OCI-LY7 (cell line): ENCODE results near the gene ERGIC1.

Experiments used
- EZH2phosphoT487 ChIP-seq: fragments of 200-600 bp; sonication (generic); IDR thresholded peaks from 2 replicates; pipeline ENCODE4 v1.6.1; 2018; ENCODE audit warnings: low read depth, borderline replicate concordance, mild to moderate bottlenecking, mixed run types, antibody characterized with exemption, low read length, moderate library complexity, mixed read lengths
- TF ChIP-seq, protein P1 (sequence below): fragments of 200-600 bp; sonication (generic); conservative IDR thresholded peaks from 2 replicates; pipeline ENCODE4 v1.5.1; 2014; ENCODE audit warnings: mild to moderate bottlenecking, antibody characterized with exemption, low read length, moderate library complexity, mixed read lengths

DNA sequence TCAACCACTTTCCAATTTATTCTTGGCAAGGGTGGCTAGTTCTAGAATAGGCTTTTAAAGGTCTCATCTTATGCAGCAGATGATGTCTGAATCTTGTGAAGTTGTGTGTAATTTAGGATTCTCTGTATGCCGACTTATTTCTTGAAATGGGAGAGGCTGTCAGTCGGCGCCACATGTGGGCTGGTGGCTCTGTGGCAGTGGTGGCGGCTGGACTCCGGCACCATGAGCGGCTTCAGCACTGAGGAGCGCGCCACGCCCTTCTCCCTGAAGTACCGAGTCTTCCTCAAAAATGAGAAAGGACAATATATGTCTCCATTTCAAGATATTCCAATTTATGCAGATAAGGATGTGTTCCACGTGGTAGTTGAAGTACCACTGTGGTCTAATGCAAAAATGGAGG lies 141.2 kb downstream of the ERGIC1 start:
- TF ChIP-seq, protein P1, sequence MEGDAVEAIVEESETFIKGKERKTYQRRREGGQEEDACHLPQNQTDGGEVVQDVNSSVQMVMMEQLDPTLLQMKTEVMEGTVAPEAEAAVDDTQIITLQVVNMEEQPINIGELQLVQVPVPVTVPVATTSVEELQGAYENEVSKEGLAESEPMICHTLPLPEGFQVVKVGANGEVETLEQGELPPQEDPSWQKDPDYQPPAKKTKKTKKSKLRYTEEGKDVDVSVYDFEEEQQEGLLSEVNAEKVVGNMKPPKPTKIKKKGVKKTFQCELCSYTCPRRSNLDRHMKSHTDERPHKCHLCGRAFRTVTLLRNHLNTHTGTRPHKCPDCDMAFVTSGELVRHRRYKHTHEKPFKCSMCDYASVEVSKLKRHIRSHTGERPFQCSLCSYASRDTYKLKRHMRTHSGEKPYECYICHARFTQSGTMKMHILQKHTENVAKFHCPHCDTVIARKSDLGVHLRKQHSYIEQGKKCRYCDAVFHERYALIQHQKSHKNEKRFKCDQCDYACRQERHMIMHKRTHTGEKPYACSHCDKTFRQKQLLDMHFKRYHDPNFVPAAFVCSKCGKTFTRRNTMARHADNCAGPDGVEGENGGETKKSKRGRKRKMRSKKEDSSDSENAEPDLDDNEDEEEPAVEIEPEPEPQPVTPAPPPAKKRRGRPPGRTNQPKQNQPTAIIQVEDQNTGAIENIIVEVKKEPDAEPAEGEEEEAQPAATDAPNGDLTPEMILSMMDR: no peak
- no peak for TF ChIP-seq EZH2phosphoT487
